NCI-H2029 treated with DMSO at 0.1 percent for 48 hours (cell line): ENCODE results near the gene HAUS2.
A peak's percentile ranks its signal among the peaks of the same experiment; 100 is the strongest.
"Not testable (repeated sequence)": the region's sequence is repeated elsewhere in the genome, so short reads cannot be mapped to it uniquely, and the experiment has no call there.

Experiments used
- DNase-seq: peaks from one replicate; lab custom pipeline; 2025; lab: John Stamatoyannopoulos, UW

Gene HAUS2

GRCh38 chr15:42548249-42549031, at the start of gene HAUS2, which contains the start of gene LRRC57:
Gene HAUS2, plus strand, starts transcription at chr15:42548838. Its CDS starts 35 bp downstream, at chr15:42548873.
Gene LRRC57, minus strand, starts transcription at chr15:42548793. Its CDS starts 359 bp downstream, at chr15:42548434.
- DNase-seq, result no peak

GRCh38 chr15:42499858-42500609, 48.6 kb upstream of the HAUS2 start:
- no peak for DNase-seq

GRCh38 chr15:42502477-42502876, 46.2 kb upstream of the HAUS2 start:
- no peak for DNase-seq

- DNase-seq, result no peak
These were observed 44.8 kb upstream of the HAUS2 start for GRCh38 chr15:42503825-42504224.

GRCh38 chr15:42504631-42505030, 44.0 kb upstream of the HAUS2 start:
- DNase-seq, result no peak

- no peak for DNase-seq
These were observed 41.1 kb upstream of the HAUS2 start for GRCh38 chr15:42507514-42507913.

GRCh38 chr15:42508263-42508690, 40.4 kb upstream of the HAUS2 start:
- DNase-seq, result no peak

- DNase-seq, result no peak
These were observed 38.2 kb upstream of the HAUS2 start for GRCh38 chr15:42510258-42511006.

- no peak for DNase-seq
These were observed 37.6 kb upstream of the HAUS2 start for GRCh38 chr15:42511007-42511391.

- DNase-seq, result no peak
These were observed 25.3 kb upstream of the HAUS2 start for GRCh38 chr15:42523331-42523730.

- no peak for DNase-seq
These were observed 19.7 kb upstream of the HAUS2 start for GRCh38 chr15:42528970-42529369.

- no peak for DNase-seq
These were observed 15.4 kb upstream of the HAUS2 start for GRCh38 chr15:42533246-42533645.

GRCh38 chr15:42544853-42545629, 3.6 kb upstream of the HAUS2 start:
- DNase-seq, result no peak

GRCh38 chr15:42547918-42548248, 755 bp upstream of the HAUS2 start:
- DNase-seq, result no peak

- DNase-seq, result no peak
These were observed 424 bp downstream of the HAUS2 start for GRCh38 chr15:42549032-42549491.

GRCh38 chr15:42549741-42550392, 1.2 kb downstream of the HAUS2 start:
- no peak for DNase-seq

GRCh38 chr15:42553554-42553953, 4.9 kb downstream of the HAUS2 start:
- no peak for DNase-seq

GRCh38 chr15:42556550-42557207, 8.0 kb downstream of the HAUS2 start:
- not testable (repeated sequence) for DNase-seq

GRCh38 chr15:42558739-42559138, 10.1 kb downstream of the HAUS2 start:
- DNase-seq, result no peak

GRCh38 chr15:42575188-42576039, 26.8 kb downstream of the HAUS2 start, which contains the start of gene STARD9:
Gene STARD9, plus strand, starts transcription at chr15:42575606. Its CDS starts 110 bp downstream, at chr15:42575716.
- DNase-seq, result peak; percentile 54
